ENCODE results near the gene TMCC2. TPM values are rescaled to one million over a fixed set of nuclear protein-coding genes. Genes with fewer than 3 reads are reported as not detected.

The TMCC2 gene
- total RNA-seq, 1 experiment from 2014 or later: 3.1 TPM

DNA sequence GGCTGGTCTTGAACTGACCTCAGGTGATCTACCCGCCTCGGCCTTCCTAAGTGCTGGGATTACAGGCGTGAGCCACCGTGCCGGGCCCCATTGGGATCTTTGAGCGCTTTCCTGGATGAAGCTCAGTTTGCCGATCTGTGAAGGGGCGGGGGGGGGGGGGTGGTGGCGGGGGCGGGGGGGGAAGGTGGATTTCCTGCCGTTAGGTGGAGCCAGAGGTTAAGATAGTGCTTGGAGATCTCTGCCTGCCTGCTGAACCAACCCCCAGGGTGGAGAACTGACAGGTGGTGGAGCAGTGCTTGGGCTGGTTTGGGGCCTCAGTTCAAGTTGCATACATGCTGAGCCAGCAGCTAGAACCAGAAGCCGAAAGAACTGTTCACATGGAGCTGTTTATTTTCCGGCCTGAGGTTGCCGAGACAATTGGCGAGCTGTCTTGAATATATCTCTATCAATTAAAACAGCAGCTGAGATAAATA, 1.7 kb downstream of the TMCC2 start:
- ATAC-seq (peak; percentile 73), DNase-seq (ENCODE audit: low read depth, low spot score) (no peak)
- ChIA-PET POLR2A (interaction anchor here (0.7 kb wide), 1 partner anchor 9 kb away, joined by 8 read pairs; no protein-coding TSS in a partner anchor), CTCF (interaction anchor here (0.5 to 3.0 kb wide), 15 partner anchors 15 to 860 kb away, joined by 3 to 28 read pairs (median 5); partner anchors contain the start of gene NUAK2)
- intact Hi-C loops (cut with micrococcal nuclease; ENCODE audit: unreplicated experiment): loop anchor here (1.0 to 5.0 kb wide), 2 partner anchors 27 to 107 kb away; partner anchors contain the start of gene RBBP5
- BruUV-seq (replicated peaks): no TSS peak
- H3K9me3 ChIP-seq (ENCODE audit: control insufficient read depth, insufficient read depth, low read depth, low read length): no peaks in the 10 kb centered on the region
- H3K4me3 ChIP-seq (ENCODE audit: low read depth in 2 of 2, low read length in 2 of 2): peak overlapping the region; percentile 59 to 70
- peaks cover 9% of the 10 kb centered on the region for H3K4me1 ChIP-seq (ENCODE audit: control insufficient read depth, insufficient read depth, low read length)
- 0 out of 2 replicates have a peak, but pooled peaks have one; percentile 15 for TF ChIP-seq SIN3A (IDR thresholded peaks at IDR 0.05; ENCODE audit: borderline replicate concordance, insufficient read depth, low read depth, low read length)
- TF ChIP-seq, protein P1, sequence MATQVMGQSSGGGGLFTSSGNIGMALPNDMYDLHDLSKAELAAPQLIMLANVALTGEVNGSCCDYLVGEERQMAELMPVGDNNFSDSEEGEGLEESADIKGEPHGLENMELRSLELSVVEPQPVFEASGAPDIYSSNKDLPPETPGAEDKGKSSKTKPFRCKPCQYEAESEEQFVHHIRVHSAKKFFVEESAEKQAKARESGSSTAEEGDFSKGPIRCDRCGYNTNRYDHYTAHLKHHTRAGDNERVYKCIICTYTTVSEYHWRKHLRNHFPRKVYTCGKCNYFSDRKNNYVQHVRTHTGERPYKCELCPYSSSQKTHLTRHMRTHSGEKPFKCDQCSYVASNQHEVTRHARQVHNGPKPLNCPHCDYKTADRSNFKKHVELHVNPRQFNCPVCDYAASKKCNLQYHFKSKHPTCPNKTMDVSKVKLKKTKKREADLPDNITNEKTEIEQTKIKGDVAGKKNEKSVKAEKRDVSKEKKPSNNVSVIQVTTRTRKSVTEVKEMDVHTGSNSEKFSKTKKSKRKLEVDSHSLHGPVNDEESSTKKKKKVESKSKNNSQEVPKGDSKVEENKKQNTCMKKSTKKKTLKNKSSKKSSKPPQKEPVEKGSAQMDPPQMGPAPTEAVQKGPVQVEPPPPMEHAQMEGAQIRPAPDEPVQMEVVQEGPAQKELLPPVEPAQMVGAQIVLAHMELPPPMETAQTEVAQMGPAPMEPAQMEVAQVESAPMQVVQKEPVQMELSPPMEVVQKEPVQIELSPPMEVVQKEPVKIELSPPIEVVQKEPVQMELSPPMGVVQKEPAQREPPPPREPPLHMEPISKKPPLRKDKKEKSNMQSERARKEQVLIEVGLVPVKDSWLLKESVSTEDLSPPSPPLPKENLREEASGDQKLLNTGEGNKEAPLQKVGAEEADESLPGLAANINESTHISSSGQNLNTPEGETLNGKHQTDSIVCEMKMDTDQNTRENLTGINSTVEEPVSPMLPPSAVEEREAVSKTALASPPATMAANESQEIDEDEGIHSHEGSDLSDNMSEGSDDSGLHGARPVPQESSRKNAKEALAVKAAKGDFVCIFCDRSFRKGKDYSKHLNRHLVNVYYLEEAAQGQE (IDR thresholded peaks at IDR 0.05; ENCODE audit: insufficient read depth in 1 of 2, low read depth in 2 of 2, low read length in 1 of 2): no peak
- TF ChIP-seq, protein P2, sequence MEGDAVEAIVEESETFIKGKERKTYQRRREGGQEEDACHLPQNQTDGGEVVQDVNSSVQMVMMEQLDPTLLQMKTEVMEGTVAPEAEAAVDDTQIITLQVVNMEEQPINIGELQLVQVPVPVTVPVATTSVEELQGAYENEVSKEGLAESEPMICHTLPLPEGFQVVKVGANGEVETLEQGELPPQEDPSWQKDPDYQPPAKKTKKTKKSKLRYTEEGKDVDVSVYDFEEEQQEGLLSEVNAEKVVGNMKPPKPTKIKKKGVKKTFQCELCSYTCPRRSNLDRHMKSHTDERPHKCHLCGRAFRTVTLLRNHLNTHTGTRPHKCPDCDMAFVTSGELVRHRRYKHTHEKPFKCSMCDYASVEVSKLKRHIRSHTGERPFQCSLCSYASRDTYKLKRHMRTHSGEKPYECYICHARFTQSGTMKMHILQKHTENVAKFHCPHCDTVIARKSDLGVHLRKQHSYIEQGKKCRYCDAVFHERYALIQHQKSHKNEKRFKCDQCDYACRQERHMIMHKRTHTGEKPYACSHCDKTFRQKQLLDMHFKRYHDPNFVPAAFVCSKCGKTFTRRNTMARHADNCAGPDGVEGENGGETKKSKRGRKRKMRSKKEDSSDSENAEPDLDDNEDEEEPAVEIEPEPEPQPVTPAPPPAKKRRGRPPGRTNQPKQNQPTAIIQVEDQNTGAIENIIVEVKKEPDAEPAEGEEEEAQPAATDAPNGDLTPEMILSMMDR (IDR thresholded peaks at IDR 0.05): peak; percentile 68
- no peaks in the 10 kb centered on the region for H3K36me3 ChIP-seq (ENCODE audit: control insufficient read depth, insufficient read depth, low read length)
- in situ Hi-C loops (cut with HindIII; ENCODE audit: low pct_unique_long_range_greater_than_20kb, low sequenced_read_pairs): no loop called here
- H3K27me3 ChIP-seq (ENCODE audit: control insufficient read depth, insufficient read depth, low read length): no peaks in the 10 kb centered on the region; the same call in 1 of the 2 replicates
- H3K27ac ChIP-seq (ENCODE audit: low read length): no peak overlapping the region

DNA sequence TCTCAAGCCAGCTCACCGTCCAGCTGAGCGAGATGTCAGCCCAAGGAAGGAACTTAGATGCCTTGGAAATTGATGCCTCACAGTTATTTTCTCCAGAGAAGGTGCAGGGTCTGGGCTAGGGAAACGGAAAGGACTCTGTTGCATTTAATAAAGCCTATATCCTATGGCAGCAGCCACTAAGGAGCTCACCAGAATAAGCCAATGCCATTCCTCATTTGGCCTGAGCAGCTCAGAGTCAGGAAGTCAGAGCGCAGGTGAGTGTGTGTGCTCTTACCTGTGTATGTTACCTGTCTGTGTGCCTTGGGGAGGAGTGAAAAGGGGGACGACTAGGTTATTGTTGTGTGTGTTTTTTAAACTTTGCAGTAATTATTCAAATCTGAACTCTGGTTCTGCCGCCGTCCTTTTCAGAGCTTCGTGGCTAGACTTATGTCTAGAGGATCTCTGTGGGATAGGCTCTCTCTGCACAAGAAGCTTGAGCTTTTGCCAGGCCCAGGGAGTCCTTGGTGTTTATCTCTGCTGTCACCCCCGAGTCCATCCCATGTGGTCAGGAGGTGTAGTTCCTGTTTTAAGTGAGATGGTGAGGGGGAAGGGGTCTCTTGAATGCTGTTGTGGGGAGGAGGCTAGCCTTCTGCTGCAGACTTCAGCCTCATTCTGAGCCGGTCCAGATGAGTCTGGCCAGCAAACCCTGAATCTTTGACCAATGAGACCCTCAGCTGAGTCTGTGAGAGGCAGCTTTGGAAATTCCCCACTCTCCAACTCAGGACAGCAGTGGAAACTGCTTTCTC, 2.4 kb downstream of the TMCC2 start:
- CTCF ChIA-PET: interaction anchor here (0.6 to 3.0 kb wide), 9 partner anchors 14 to 587 kb away, joined by 3 to 28 read pairs (median 4); no protein-coding TSS in a partner anchor
- Histone ChIP-seq H3K36me3 (ENCODE audit: control insufficient read depth, insufficient read depth, low read length) (no peaks in the 10 kb centered on the region), H3K4me3 (ENCODE audit: low read depth in 2 of 2, low read length in 2 of 2) (peak overlapping the region in 1 of 2 experiments; percentile 1; a peak in 1 of 4 replicates), H3K4me1 (ENCODE audit: control insufficient read depth, insufficient read depth, low read length) (peaks cover 9% of the 10 kb centered on the region), H3K27me3 (ENCODE audit: control insufficient read depth, insufficient read depth, low read length) (no peaks in the 10 kb centered on the region; the same call in 1 of the 2 replicates), H3K9me3 (ENCODE audit: control insufficient read depth, insufficient read depth, low read depth, low read length) (no peaks in the 10 kb centered on the region), H3K27ac (ENCODE audit: low read length) (no peak overlapping the region)
- DNase-seq (ENCODE audit: low read depth, low spot score) (no peak), ATAC-seq (peak; percentile 14; the same call in 1 of the 2 replicates)
- TF ChIP-seq TCF7L2 (IDR thresholded peaks at IDR 0.05; ENCODE audit: low read depth, low read length): no peak
- POLR2A ChIA-PET: interaction anchor here (0.6 kb wide), 1 partner anchor 264 kb away, joined by 3 read pairs; no protein-coding TSS in a partner anchor
- intact Hi-C loops (cut with micrococcal nuclease; ENCODE audit: unreplicated experiment): loop anchor here (1.0 to 5.0 kb wide), 2 partner anchors 26 to 108 kb away; partner anchors contain the start of gene RBBP5
- in situ Hi-C loops (cut with HindIII; ENCODE audit: low pct_unique_long_range_greater_than_20kb, low sequenced_read_pairs): no loop called here
- BruUV-seq (replicated peaks): no TSS peak

DNA sequence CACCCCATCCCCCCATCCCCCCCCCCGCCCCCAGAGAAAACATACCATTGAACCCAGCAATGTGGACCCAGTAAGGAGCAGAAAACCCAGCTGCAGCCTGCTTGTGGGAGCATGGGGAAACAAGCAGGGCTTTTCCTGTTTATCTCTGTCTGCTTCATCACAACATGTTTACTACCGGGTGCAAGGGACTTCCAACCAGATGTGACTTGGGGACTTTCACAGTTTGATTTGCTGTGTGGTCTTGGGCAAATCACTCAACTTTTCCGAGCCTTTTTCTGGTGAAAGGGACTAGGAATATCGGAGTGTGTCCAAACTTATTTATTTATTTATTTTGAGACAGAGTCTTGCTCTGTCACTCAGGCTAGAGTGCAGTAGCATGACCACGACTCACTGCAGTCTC, 3.2 kb downstream of the TMCC2 start:
- Histone ChIP-seq H3K4me1 (ENCODE audit: control insufficient read depth, insufficient read depth, low read length) (peaks cover 9% of the 10 kb centered on the region), H3K27me3 (ENCODE audit: control insufficient read depth, insufficient read depth, low read length) (no peaks in the 10 kb centered on the region; the same call in 1 of the 2 replicates), H3K9me3 (ENCODE audit: control insufficient read depth, insufficient read depth, low read depth, low read length) (no peaks in the 10 kb centered on the region), H3K36me3 (ENCODE audit: control insufficient read depth, insufficient read depth, low read length) (no peaks in the 10 kb centered on the region), H3K27ac (ENCODE audit: low read length) (no peak overlapping the region), H3K4me3 (ENCODE audit: low read depth in 2 of 2, low read length in 2 of 2) (no peak overlapping the region)
- ATAC-seq (no peak), DNase-seq (ENCODE audit: low read depth, low spot score) (no peak)
- intact Hi-C loops (cut with micrococcal nuclease; ENCODE audit: unreplicated experiment) (no loop called here), in situ Hi-C loops (cut with HindIII; ENCODE audit: low pct_unique_long_range_greater_than_20kb, low sequenced_read_pairs) (no loop called here)
- BruUV-seq (replicated peaks): no TSS peak
- POLR2A ChIA-PET: no interaction called here
- no peak for TF ChIP-seq POLR2AphosphoS5 (IDR thresholded peaks at IDR 0.05; ENCODE audit: low read depth, low read length)
- TF ChIP-seq TCF7L2 (IDR thresholded peaks at IDR 0.05; ENCODE audit: low read depth, low read length): no peak
- TF ChIP-seq, protein P2 (IDR thresholded peaks at IDR 0.05): no peak
- no peak for TF ChIP-seq SIN3A (IDR thresholded peaks at IDR 0.05; ENCODE audit: borderline replicate concordance, insufficient read depth, low read depth, low read length)
- TF ChIP-seq, protein P1 (IDR thresholded peaks at IDR 0.05; ENCODE audit: insufficient read depth in 1 of 2, low read depth in 2 of 2, low read length in 1 of 2): no peak
- CTCF ChIA-PET: no interaction called here
